KOPT-K1 (cell line): ENCODE results near the gene CELA2A.
"Not testable (repeated sequence)": the region's sequence is repeated elsewhere in the genome, so short reads cannot be mapped to it uniquely, and the experiment has no call there.

ENCODE experiments used
- H3K27ac ChIP-seq: fragments of 200-600 bp; sonication (generic); 2 replicates; pipeline ENCODE4 v1.5.1; 2016; ENCODE audit warnings: antibody characterized with exemption, mild to moderate bottlenecking, low read depth, low read length; ENCODE audit not compliant: poor library complexity, severe bottlenecking
- H3K36me3 ChIP-seq: fragments of 200-600 bp; sonication (generic); 2 replicates; pipeline ENCODE4 v1.5.1; 2017; ENCODE audit warnings: antibody characterized with exemption, mild to moderate bottlenecking, low read length, moderate library complexity; ENCODE audit not compliant: insufficient read depth
- H3K9me3 ChIP-seq: fragments of 200-600 bp; sonication (generic); 2 replicates; pipeline ENCODE4 v1.5.1; 2017; ENCODE audit warnings: antibody characterized with exemption, low read length, mild to moderate bottlenecking; ENCODE audit not compliant: insufficient read depth, poor library complexity, severe bottlenecking

CELA2A gene

DNA sequence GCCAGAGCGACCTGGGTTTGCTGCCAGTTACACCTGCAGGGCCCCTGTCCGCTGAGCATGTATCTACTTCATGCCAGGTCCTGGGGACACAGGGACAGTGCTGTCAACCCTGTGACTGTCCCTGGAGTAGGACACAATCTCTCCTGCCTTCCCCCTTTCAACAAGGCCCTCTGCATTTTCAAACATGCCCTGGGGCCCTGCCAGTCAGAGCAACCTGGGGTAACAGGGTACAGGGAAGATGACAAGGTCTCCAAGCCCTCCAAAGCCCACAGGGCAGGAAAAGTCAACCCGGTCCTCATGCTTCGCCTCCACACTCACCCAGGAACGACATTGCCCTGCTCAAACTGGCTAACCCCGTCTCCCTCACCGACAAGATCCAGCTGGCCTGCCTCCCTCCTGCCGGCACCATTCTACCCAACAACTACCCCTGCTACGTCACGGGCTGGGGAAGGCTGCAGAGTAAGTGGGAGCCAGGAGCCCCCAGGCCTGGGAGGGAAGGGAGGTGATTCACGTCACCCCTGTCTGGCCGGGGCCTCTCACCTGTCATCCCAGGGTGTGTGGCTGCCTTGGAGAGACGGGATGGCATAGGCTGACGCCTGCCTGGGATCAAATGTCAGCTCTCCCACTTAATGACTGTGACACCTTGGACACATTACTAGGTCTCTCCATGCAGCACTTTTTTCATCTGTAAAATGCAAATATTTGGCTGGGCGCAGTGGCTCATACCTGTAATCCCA, 6.7 kb downstream of the CELA2A start:
- not testable (repeated sequence) for H3K36me3 ChIP-seq, H3K9me3 ChIP-seq, H3K27ac ChIP-seq

DNA sequence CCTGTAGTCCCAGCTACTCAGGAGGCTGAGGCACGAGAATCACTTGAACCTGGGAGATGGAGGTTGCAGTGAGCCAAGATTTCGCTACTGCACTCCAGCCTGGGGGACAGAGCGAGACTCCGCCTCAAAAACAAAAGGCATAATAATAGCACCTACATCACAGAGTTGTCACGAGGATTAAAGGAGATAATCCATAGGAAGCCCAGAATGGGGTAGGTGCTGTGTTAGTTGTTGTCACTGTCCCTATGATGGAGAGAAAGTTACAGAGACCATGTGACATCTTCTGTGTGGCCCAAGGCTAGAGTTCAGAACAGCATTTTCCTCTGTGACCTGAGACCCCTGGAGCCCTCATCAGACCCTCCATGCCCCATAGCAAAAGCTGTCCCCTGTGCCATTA, 7.4 kb downstream of the CELA2A start:
- H3K9me3 ChIP-seq, H3K27ac ChIP-seq, H3K36me3 ChIP-seq: not testable (repeated sequence)

DNA sequence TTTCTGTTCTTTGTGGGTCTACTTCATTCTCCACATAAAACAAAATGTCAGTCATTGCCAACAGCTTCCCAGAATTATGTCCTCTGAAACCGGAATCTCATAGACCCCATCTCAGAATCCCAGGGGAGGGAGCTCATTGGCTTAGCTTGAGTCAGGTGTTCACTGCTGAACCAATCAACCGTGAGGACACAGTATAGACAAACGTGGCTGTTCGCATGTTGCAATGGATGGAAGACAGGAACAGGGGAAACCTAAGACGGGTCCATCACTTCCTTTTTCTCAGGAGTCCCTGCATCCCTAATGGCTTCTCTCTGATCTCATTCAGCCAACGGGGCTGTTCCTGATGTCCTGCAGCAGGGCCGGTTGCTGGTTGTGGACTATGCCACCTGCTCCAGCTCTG, 9.1 kb downstream of the CELA2A start:
- Histone ChIP-seq H3K27ac (no peak overlapping the region), H3K9me3 (no peaks in the 10 kb centered on the region), H3K36me3 (no peaks in the 10 kb centered on the region)

DNA sequence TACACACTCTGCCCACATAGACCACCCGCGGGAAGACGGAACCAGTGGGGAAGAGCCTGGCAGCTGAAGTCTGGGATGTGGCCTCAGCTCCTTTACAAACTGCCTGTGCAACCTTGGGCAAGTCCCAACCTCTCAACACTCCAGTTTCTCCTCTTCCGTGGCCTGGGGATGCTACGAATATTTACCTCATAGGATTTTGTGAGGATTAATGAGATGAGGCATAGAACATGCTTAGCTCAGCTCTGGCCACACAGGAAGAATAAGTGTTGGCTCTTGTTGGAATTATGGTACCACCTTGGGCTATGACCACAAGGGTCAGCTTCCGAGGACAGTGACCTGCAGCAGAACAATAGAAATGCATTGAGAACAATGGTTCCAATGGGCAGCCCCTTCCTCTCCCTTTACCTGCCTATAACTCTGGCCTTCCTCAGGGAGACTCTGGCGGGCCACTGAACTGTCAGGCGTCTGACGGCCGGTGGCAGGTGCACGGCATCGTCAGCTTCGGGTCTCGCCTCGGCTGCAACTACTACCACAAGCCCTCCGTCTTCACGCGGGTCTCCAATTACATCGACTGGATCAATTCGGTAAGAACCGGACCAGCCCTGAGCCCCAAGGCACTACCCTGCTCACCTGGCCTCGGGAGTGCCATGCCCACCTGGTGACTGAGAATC, 10.6 kb downstream of the CELA2A start:
- not testable (repeated sequence) for H3K9me3 ChIP-seq, H3K27ac ChIP-seq, H3K36me3 ChIP-seq

DNA sequence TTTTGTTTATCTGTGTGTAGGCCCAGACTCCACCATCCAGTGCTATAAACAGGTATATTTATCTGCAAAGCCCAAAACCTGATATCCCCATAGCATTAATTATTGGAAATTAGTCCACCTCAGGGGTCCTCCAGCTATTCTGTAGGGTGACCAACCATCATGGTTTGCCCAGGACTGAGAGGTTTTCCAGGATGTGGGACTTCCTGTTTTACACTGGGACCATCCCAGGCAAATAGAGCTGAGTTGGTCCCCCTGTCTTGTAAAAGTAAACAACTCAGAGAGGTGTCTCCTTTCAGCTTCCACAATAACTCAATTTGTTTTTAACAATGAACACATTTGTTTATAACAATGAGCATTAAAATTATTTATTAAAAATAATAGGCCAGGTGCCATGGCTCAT, 11.6 kb downstream of the CELA2A start:
- Histone ChIP-seq H3K27ac (no peak overlapping the region), H3K36me3 (no peaks in the 10 kb centered on the region), H3K9me3 (no peaks in the 10 kb centered on the region)

DNA sequence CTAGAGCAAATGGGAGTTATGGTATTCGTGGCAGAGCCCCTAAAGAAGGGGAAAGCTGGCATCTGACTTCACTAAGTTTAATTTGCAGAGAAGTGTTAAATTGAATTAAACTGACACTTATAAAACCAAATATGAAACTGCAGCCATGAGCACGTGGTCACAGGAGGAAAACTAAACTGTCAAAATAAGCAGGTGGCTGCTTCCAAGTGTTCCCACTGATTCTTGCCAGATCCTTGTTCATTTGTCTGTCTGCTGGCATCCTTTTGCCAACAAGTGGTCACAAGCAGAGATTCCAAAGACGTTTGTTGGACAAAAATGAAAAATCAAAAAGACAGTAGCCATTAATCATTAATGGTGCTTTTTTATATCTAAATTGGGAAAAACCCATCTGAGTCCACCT, 12.8 kb downstream of the CELA2A start:
- Histone ChIP-seq H3K27ac (no peak overlapping the region), H3K36me3 (no peaks in the 10 kb centered on the region), H3K9me3 (no peaks in the 10 kb centered on the region)

DNA sequence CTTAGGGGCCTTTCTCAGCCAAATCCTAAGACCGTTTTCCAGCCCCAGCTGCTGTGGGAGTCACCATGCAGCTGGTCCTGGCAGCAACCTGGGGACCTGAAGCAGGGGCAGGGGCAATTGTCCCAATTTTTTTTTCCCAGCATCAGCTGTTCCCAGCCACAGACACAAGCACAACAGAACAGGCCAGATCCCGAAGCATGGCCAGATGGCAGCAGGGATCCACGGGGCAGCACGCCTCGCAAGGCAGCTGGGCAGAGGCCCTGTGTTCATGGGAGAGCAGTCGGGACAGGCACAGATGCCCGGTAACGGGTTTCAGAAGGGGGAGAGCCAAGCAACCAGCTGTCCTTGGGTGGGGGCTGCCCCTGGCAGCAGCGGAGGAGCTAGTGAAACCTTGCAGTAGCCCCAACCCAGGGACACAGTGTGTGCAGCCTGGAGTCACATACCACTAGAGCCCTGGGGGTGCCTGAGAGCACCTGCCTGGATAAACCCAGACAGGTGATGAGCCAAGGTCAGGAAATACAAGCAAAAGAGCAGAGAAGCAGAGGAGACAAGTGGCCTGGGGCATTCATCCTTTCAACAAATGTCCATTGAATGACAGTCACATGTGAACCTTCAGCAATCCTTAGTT, 13.4 kb downstream of the CELA2A start:
- not testable (repeated sequence) for H3K36me3 ChIP-seq, H3K9me3 ChIP-seq, H3K27ac ChIP-seq

DNA sequence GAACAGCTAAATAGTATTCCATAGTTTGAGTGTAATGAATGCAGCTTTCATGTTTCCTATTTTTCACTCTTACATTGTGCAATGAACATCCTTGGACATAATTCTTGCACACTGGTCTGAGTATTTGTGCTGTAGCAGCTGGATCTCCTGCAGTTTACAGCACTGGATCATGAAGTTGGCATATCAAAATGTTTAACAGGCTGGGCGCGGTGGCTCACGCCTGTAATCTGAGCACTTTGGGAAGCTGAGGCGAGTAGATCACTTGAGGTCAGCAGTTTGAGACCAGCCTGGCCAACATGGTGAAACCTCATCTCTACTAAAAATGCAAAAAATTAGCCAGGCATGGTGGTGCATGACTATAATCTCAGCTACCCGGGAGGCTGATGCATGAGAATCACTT, 14.5 kb downstream of the CELA2A start:
- H3K36me3 ChIP-seq, H3K27ac ChIP-seq, H3K9me3 ChIP-seq: not testable (repeated sequence)

DNA sequence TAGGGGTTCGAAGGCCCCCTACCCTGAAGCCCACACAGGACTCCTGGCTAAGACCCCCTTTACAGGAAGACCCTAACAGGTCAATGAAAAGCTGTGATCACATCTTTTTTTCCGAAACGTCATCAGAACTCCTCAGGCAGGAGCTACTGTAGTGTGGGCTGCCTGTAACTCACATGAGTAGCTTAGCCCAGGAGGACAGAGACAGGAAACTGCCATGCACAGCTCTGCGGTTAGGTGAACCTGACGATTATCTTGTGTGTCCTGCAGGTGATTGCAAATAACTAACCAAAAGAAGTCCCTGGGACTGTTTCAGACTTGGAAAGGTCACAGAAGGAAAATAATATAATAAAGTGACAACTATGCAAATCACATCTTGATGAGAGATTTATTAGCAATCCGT, 15.2 kb downstream of the CELA2A start:
- H3K27ac ChIP-seq, H3K36me3 ChIP-seq, H3K9me3 ChIP-seq: not testable (repeated sequence)

DNA sequence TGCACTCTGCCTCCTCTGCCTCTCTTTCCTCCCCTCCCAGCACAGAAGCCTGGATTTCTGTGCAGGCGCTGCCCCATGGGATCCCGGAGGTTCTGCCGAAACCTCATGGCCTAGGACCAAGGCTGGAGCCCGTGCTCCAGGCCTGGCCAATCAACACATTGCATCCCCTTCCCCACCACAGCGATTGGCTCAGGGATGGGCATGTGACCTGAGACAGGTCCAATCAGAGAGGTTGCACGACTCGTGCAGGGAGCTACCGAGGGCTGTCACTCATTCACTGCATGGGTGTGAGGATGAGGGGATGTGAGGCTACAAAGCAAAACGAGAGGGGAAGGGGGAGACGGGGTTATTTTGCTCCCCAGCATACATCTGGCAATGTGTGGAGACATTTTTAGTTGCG, 16.1 kb downstream of the CELA2A start:
- no peak overlapping the region for H3K27ac ChIP-seq
- H3K36me3 ChIP-seq = no peaks in the 10 kb centered on the region
- no peaks in the 10 kb centered on the region for H3K9me3 ChIP-seq

DNA sequence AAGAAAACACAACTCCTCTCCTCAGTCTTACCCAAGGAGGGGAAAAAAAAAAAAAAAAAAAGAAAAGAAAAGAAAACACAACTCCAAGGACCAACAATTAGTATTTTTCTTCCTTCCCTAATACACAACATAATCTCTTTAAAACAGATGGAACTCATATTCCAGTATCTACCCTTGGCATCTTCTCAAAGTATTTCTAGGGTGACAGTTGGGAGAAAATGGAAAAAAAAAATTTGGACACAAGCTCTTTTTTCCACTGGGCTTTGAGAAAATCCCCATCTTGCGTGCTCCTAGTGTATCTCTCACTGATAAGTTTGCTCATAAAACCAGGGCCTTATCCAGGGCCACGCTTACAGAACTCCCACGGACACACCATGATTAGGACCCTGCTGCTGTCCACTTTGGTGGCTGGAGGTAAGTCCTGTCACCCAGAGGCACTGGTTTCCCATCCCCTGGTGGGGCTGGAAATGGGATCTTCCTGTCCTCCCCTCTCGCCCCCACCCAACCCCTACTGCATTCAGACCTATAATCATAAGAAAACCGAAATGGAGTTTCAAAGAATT, 19.3 kb downstream of the CELA2A start, which contains the start of gene CELA2B:
CELA2B (plus strand) TSS at position 353 of the 563 bp plus-strand sequence; CDS start at position 375, 22 bp downstream.
- Histone ChIP-seq H3K36me3 (no peaks in the 10 kb centered on the region), H3K27ac (no peak within 1 kb of the TSS), H3K9me3 (no peaks in the 10 kb centered on the region)

DNA sequence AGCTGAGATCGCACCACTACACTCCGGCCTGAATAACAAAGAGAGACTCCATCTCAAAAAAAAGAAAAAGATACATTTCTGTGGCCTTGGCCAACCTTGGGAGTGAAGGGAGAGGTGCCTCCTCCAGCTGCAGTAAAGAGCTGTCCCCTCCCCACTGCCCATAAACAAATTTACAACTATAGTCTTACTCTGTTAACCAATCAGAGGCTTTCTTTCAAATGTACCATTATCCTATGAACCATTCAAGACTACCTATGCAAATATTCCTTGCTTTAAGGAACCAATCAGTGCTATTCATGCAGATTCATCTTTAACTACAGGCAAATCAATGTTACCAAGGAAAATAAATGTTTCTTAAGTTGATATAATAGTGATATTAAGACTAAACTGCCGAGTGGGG, 20.4 kb downstream of the CELA2A start:
- Histone ChIP-seq H3K27ac (no peak overlapping the region), H3K9me3 (no peaks in the 10 kb centered on the region), H3K36me3 (no peaks in the 10 kb centered on the region)

DNA sequence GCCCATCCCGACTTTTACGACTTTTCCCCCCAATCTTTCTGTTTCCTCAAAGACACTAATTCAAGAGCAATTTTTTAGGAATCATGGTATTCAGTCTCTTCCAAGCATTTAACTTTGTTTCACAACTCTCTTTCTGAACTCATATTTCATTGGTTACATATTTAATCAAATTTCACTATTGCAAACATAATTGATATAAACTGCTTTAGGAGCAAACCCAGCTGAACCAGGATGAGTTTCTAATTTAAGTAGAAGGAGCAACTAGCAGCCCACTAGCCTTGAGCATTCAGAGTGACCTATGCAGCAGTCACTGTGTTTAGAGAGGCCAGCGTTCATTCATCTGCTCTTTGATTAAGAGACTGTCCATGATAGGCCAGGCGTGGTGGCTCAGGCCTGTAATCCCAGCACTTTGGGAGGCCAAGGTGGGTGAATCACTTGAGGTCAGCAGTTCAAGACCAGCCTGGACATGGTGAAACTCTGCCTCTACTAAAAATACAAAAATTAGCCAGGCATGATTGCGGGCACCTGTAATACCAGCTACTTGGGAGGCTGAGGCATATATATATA, 21.2 kb downstream of the CELA2A start:
- H3K9me3 ChIP-seq = no peaks in the 10 kb centered on the region
- no peak overlapping the region for H3K27ac ChIP-seq
- no peaks in the 10 kb centered on the region for H3K36me3 ChIP-seq

DNA sequence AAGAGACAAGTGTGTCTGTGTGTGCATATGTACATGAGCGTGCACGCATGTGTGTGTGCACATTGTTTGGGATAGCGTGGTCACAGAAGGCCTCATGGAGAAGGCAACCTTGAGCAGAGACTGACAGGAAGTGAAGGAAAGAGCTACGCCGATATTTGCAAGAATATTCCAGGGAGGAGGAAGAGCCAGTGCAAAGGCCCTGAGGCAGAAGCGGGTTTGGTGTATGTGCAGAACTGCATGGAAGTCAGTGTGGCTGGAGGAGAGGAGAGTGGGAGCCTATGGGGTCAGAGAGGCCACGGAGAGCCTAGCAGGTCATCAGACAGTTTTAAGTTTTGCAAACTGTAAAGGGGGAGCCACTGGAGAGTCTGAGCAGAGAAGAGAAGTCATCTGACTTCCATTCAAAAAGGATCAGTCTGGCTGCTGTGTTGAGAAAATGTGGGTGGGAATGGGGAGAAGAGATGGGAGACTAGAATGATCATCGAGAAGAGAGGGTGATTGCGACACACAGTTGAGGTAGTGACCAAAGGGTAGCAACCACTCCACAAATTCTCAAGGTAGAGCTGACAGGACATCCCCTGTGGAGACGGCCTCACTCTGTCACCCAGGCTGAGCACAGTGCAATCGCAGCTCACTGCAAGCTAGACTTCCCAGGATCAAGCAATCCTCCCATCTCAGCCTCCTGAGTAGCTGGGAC, 23.3 kb downstream of the CELA2A start:
- Histone ChIP-seq H3K9me3 (no peaks in the 10 kb centered on the region), H3K27ac (no peak overlapping the region), H3K36me3 (no peaks in the 10 kb centered on the region)

DNA sequence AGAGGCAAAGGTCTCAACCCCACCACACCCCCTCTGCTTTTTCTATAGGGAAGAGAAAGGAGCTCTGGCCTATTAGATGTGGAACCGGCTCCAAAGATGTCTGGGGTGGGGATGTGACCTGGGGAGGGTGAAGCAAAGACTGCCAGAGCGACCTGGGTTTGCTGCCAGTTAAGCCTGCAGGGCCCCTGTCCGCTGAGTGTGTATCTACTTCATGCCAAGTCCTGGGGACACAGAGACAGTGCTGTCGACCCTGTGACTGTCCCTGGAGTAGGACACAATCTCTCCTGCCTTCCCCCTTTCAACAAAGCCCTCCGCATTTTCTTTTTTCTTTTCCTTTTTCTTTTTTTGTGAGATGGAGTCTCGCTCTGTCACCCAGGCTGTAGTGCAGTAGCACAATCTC, 25.9 kb downstream of the CELA2A start:
- H3K27ac ChIP-seq, H3K36me3 ChIP-seq, H3K9me3 ChIP-seq: not testable (repeated sequence)
